Smooth muscle cell (in vitro differentiated cells): Measurements from ENCODE around the gene STXBP3. TPM values are rescaled to one million over a fixed set of nuclear protein-coding genes. Genes with fewer than 3 reads are reported as not detected.

Experiments
- DNase-seq: peaks from one replicate; lab custom pipeline; 2025; ENCODE audit not compliant: unreplicated experiment; lab: John Stamatoyannopoulos, UW
- H2AFZ ChIP-seq: fragments of 200-600 bp; sonication (generic); 2 replicates; pipeline ENCODE4 v1.6.0; 2016; ENCODE audit warnings: antibody characterized with exemption, low read depth, mild to moderate bottlenecking
- H3F3A ChIP-seq: fragments of 200-600 bp; sonication (generic); 2 replicates; pipeline ENCODE4 v1.6.0; 2017; ENCODE audit warnings: antibody characterized with exemption, low read depth
- H3K27ac ChIP-seq: fragments of 200-600 bp; sonication (generic); 2 replicates; pipeline ENCODE4 v1.5.1; 2016; ENCODE audit warnings: low read depth, mild to moderate bottlenecking
- H3K27me3 ChIP-seq: fragments of 200-600 bp; sonication (generic); 2 replicates; pipeline ENCODE4 v1.6.1; 2016; ENCODE audit warnings: low read depth, mild to moderate bottlenecking
- H3K36me3 ChIP-seq: fragments of 200-600 bp; sonication (generic); 2 replicates; pipeline ENCODE4 v1.5.1; 2016; ENCODE audit warnings: low read depth
- H3K4me1 ChIP-seq: fragments of 200-600 bp; sonication (generic); 2 replicates; pipeline ENCODE4 v1.5.1; 2016; ENCODE audit warnings: low read depth
- H3K4me2 ChIP-seq: fragments of 200-600 bp; sonication (generic); 2 replicates; pipeline ENCODE4 v1.6.0; 2016; ENCODE audit warnings: mild to moderate bottlenecking
- H3K4me3 ChIP-seq: fragments of 200-600 bp; sonication (generic); 2 replicates; pipeline ENCODE4 v1.5.1; 2016; ENCODE audit warnings: mild to moderate bottlenecking
- H3K79me2 ChIP-seq: fragments of 200-600 bp; sonication (generic); 2 replicates; pipeline ENCODE4 v1.6.0; 2016; ENCODE audit warnings: low read depth, mild to moderate bottlenecking
- H3K9ac ChIP-seq: fragments of 200-600 bp; sonication (generic); 2 replicates; pipeline ENCODE4 v1.6.0; 2016; ENCODE audit warnings: low read depth
- H3K9me3 ChIP-seq: fragments of 200-600 bp; sonication (generic); replicated peaks from 2 replicates; pipeline ENCODE4 v1.5.1; 2016; ENCODE audit warnings: low read depth
- H4K20me1 ChIP-seq: fragments of 200-600 bp; sonication (generic); 2 replicates; pipeline ENCODE4 v1.6.0; 2016; ENCODE audit warnings: low read depth
- WGBS: methylation state at CpG from one replicate; pipeline ENCODE4 v1.1.7; 2016; ENCODE audit warnings: low lambda C conversion rate; 5-methylcytosine and 5-hydroxymethylcytosine counted together
- polyA plus RNA-seq: library from polyadenylated mRNA; unstranded; fragments of >200 nt; fragmentation: Nextera tagmentation; extraction: Ambion mirVana; gene quantifications from 2 replicates; pipeline ENCODE4 v1.2.1, GENCODE V29; 2016
- total RNA-seq: library from RNA; depleted of rRNA; stranded (reverse); fragments of >200 nt; gene quantifications from 2 replicates; pipeline ENCODE4 v1.2.3, GENCODE V29; 2014
- TF ChIP-seq, protein P1 (sequence below): fragments of 200-600 bp; sonication (generic); IDR thresholded peaks from 2 replicates; pipeline ENCODE4 v1.5.1; 2017; ENCODE audit warnings: borderline replicate concordance, mild to moderate bottlenecking, antibody characterized with exemption; ENCODE audit not compliant: insufficient read depth, poor library complexity, severe bottlenecking

STXBP3 gene
- total and polyA plus RNA-seq, 2 experiments from 2014 or later, result 27.9 to 69.8 TPM

DNA sequence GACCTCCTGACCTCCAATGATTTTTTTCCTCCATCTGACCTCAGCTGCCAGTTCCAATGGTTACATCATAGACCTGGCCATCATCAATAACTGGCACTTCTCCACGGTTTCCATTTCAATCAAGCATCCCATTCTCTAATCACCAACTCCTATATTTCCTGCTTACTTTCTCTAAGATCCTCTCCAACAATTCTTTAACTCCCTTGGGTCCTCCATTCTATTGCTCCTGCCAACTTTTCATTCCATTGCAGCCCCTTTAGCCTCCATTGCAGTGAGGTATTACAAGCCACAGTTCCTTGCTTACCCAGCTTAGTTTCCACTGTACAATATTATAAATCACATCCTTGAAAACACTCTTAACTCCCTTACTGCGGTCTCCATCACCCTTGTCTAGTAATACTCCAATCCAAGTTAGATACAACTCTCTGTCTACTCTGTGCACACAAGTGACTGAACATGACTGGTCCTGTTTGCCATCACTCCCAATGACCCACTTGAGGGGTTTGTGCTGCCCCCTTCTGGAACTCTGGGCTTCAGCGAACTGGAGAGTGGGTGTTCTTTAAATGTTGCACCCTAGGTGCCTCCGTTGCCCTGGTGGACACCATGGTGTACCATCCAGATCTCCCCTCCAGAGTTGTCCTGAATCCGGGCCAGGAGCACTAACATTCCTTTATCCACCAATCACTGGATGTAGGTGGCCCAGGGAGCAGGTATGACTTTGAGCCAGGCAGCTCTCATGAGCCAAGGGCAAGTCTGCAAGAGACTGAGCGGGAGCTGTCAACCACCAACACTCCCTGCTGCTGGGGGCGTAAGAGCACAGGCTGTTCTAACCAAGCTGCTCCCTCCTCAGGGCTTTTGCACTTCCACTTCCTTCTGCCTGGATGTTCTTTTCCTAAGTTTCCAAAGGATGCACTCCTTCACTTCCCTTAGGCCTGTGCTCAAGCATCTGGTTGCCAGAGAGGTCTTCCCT, 37.5 kb upstream of the STXBP3 start:
- Histone ChIP-seq H3K9ac (no peak overlapping the region), H3F3A (peaks cover 2% of the 10 kb centered on the region), H3K36me3 (no peaks in the 10 kb centered on the region), H3K4me1 (peaks cover 6% of the 10 kb centered on the region), H3K79me2 (no peaks in the 10 kb centered on the region), H3K27ac (no peak overlapping the region), H3K27me3 (no peaks in the 10 kb centered on the region), H3K4me3 (no peak overlapping the region), H3K4me2 (no peak overlapping the region), H3K9me3 (no peaks in the 10 kb centered on the region), H4K20me1 (no peaks in the 10 kb centered on the region), H2AFZ (no peak overlapping the region)
- TF ChIP-seq, protein P1, sequence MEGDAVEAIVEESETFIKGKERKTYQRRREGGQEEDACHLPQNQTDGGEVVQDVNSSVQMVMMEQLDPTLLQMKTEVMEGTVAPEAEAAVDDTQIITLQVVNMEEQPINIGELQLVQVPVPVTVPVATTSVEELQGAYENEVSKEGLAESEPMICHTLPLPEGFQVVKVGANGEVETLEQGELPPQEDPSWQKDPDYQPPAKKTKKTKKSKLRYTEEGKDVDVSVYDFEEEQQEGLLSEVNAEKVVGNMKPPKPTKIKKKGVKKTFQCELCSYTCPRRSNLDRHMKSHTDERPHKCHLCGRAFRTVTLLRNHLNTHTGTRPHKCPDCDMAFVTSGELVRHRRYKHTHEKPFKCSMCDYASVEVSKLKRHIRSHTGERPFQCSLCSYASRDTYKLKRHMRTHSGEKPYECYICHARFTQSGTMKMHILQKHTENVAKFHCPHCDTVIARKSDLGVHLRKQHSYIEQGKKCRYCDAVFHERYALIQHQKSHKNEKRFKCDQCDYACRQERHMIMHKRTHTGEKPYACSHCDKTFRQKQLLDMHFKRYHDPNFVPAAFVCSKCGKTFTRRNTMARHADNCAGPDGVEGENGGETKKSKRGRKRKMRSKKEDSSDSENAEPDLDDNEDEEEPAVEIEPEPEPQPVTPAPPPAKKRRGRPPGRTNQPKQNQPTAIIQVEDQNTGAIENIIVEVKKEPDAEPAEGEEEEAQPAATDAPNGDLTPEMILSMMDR, result no peak
- 80% methylated on average over 7 of the region's 7 CpGs for WGBS
- no peak for DNase-seq

GRCh38 chr1:108712606-108713150, 33.8 kb upstream of the STXBP3 start, which contains the start of gene FNDC7:
Gene FNDC7, plus strand, starts transcription at chr1:108712908. Its CDS starts 26 bp downstream, at chr1:108712934.
- H3K4me2 ChIP-seq, result peak within 1 kb of the TSS; percentile 74
- no peaks in the 10 kb centered on the region for H3K9me3 ChIP-seq
- TF ChIP-seq, protein P1, result no peak
- H3K27me3 ChIP-seq, result no peaks in the 10 kb centered on the region
- H3K4me1 ChIP-seq, result peaks cover 18% of the 10 kb centered on the region
- H3F3A ChIP-seq, result no peaks in the 10 kb centered on the region
- peak within 1 kb of the TSS; percentile 64 for H2AFZ ChIP-seq
- H3K4me3 ChIP-seq, result no peak within 1 kb of the TSS
- no peaks in the 10 kb centered on the region for H3K36me3 ChIP-seq
- no peak for DNase-seq
- no peaks in the 10 kb centered on the region for H4K20me1 ChIP-seq
- H3K27ac ChIP-seq, result peak within 1 kb of the TSS; percentile 22
- H3K79me2 ChIP-seq, result no peaks in the 10 kb centered on the region
- no peak within 1 kb of the TSS for H3K9ac ChIP-seq
- 34% methylated on average over 9 of the region's 9 CpGs for WGBS

DNA sequence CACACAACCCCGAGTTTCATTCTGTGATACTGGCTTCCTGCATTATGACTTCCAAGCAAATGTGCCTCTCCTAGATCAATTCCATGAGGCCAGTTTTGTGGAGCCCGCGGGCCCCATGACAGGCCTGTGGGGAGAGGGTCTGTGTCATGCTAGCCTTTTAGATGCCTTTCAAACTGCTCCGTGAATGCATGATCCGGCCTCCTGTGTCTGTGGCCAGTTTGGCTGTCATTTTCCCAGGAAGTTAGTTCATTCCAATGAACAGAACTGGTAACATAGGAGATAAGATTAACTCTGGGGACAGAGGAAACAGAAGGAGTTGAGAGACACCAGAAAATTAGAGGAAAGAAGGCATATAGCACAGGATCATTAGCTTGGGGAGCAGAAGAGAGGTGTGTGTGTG, 30.5 kb upstream of the STXBP3 start:
- Histone ChIP-seq H3K27me3 (no peaks in the 10 kb centered on the region), H3K27ac (peak overlapping the region; percentile 73), H3K9ac (no peak overlapping the region), H4K20me1 (no peaks in the 10 kb centered on the region), H3F3A (peaks cover 15% of the 10 kb centered on the region), H3K36me3 (no peaks in the 10 kb centered on the region), H3K4me2 (peak overlapping the region; percentile 43), H3K4me3 (no peak overlapping the region), H3K4me1 (peaks cover 18% of the 10 kb centered on the region), H3K79me2 (no peaks in the 10 kb centered on the region), H3K9me3 (no peaks in the 10 kb centered on the region), H2AFZ (peak overlapping the region; percentile 69)
- no peak for DNase-seq
- TF ChIP-seq, protein P1, result no peak
- 51% methylated on average over 5 of the region's 5 CpGs for WGBS
